HG03280 (cell line): ENCODE measurements around the gene IL2RG.

ENCODE experiments used
- ATAC-seq: cut with Tn5 transposase; IDR thresholded peaks from one replicate; pipeline ENCODE4 v1.9.1; 2021; ENCODE audit warnings: mild to moderate bottlenecking, moderate library complexity; ENCODE audit not compliant: unreplicated experiment

IL2RG gene

GRCh38 chrX:71109051-71109450 is 2.3 kb downstream of the IL2RG start:
- ATAC-seq, result no peak

- ATAC-seq, result no peak
Measured at GRCh38 chrX:71107762-71108360, 3.5 kb downstream of the IL2RG start.

GRCh38 chrX:71107245-71107644 is 4.1 kb downstream of the IL2RG start:
- ATAC-seq, result no peak

- ATAC-seq, result no peak
Measured at GRCh38 chrX:71106427-71106826, 5.0 kb downstream of the IL2RG start, which contains the start of gene CXorf65. CXorf65 (minus strand) TSS chrX:71106740; CDS start chrX:71106556, 184 bp downstream.

GRCh38 chrX:71105628-71106027 is 5.7 kb downstream of the IL2RG start:
- no peak for ATAC-seq

GRCh38 chrX:71103110-71103983 is 8.0 kb downstream of the IL2RG start:
- ATAC-seq, result no peak

GRCh38 chrX:71102292-71102691 is 9.1 kb downstream of the IL2RG start:
- ATAC-seq, result no peak

GRCh38 chrX:71100581-71101505 is 10.5 kb downstream of the IL2RG start:
- ATAC-seq, result no peak

GRCh38 chrX:71099736-71100135 is 11.6 kb downstream of the IL2RG start:
- no peak for ATAC-seq

GRCh38 chrX:71098951-71099506 is 12.3 kb downstream of the IL2RG start:
- no peak for ATAC-seq

- no peak for ATAC-seq
Measured at GRCh38 chrX:71098302-71098701, 13.1 kb downstream of the IL2RG start.

- ATAC-seq, result no peak
Measured at GRCh38 chrX:71096760-71097032, 14.7 kb downstream of the IL2RG start.

- peak; percentile 15 for ATAC-seq
Measured at GRCh38 chrX:71095981-71096759, 15.2 kb downstream of the IL2RG start.

GRCh38 chrX:71095555-71095980 is 15.8 kb downstream of the IL2RG start, which contains the start of gene FOXO4:
FOXO4 (plus strand) TSS chrX:71095851; CDS start chrX:71096529, 678 bp downstream.
- ATAC-seq, result peak; percentile 87

- ATAC-seq, result no peak
Measured at GRCh38 chrX:71095033-71095432, 16.3 kb downstream of the IL2RG start.

GRCh38 chrX:71091263-71091662 is 20.1 kb downstream of the IL2RG start:
- no peak for ATAC-seq

GRCh38 chrX:71085900-71086299 is 25.5 kb downstream of the IL2RG start:
- ATAC-seq, result no peak

GRCh38 chrX:71082822-71083221 is 28.6 kb downstream of the IL2RG start:
- ATAC-seq, result no peak

- no peak for ATAC-seq
Measured at GRCh38 chrX:71082124-71082647, 29.2 kb downstream of the IL2RG start.
